Stomach (tissue), 9 donors: Measurements from ENCODE around the gene ACTL7B. TPM values are rescaled to one million over a fixed set of nuclear protein-coding genes. Genes with fewer than 3 reads are reported as not detected.
"Not testable (repeated sequence)": the region's sequence is repeated elsewhere in the genome, so short reads cannot be mapped to it uniquely, and the experiment has no call there.

Experiments
- DNase-seq, 2 donors: peaks; one replicate each; pipeline versions ENCODE4 v3.0.0 to v3.0.0-alpha.2; 2013 to 2019
- H3K27ac ChIP-seq, 5 donors: fragments of 200-600 bp in 4 of 5; sonication (generic) in 4 of 5; one replicate each; pipeline ENCODE4 v1.5.1; 2013 to 2019; ENCODE audit warnings: mild to moderate bottlenecking in 1 of 5, moderate library complexity in 1 of 5
- H3K27me3 ChIP-seq, 3 donors: fragments of 200-600 bp; sonication (generic); one replicate each; pipeline ENCODE4 v1.5.1; 2017 to 2019; ENCODE audit warnings: mixed run types in 1 of 3
- H3K36me3 ChIP-seq, 4 donors: fragments of 200-600 bp; sonication (generic); 1 replicate in 3 of 4; 2 replicates in 1 of 4; pipeline ENCODE4 v1.5.1; 2016 to 2019
- H3K4me1 ChIP-seq, 4 donors: fragments of 200-600 bp; sonication (generic); one replicate each; pipeline ENCODE4 v1.5.1; 2016 to 2019
- H3K4me3 ChIP-seq, 4 donors: fragments of 200-600 bp; sonication (generic) in 3 of 4; one replicate each; pipeline ENCODE4 v1.5.1; 2016 to 2019; ENCODE audit warnings: mild to moderate bottlenecking in 1 of 4
- H3K9me3 ChIP-seq, 4 donors: fragments of 200-600 bp; sonication (generic); one replicate each; pipeline ENCODE4 v1.5.1; 2016 to 2019
- CTCF ChIP-seq, 7 experiments: fragments of 450-650 bp in 4 of 7; fragments of 200-600 bp in 3 of 7; sonication (generic) in 3 of 7; IDR thresholded peaks; one replicate each; pipeline ENCODE4 v1.5.1; 2016 to 2019; ENCODE audit warnings: antibody characterized with exemption in 7 of 7, control low read depth in 2 of 7, mild to moderate bottlenecking in 1 of 7
- EP300 ChIP-seq: sonication (generic); formaldehyde crosslinking; IDR thresholded peaks from one replicate; pipeline ENCODE4 v1.6.1; 2017; ENCODE audit warnings: antibody characterized with exemption
- POLR2A ChIP-seq, 4 donors: fragments of 450-650 bp; IDR thresholded peaks; one replicate each; pipeline ENCODE4 v1.6.1; 2016; ENCODE audit warnings: antibody characterized with exemption in 4 of 4, control low read depth in 2 of 4, mild to moderate bottlenecking in 1 of 4, moderate library complexity in 1 of 4
- POLR2AphosphoS5 ChIP-seq, 3 donors: sonication (generic); formaldehyde crosslinking; IDR thresholded peaks; one replicate each; pipeline ENCODE4 v1.6.1; 2016; ENCODE audit warnings: antibody characterized with exemption in 3 of 3
- WGBS, 5 donors: extraction: QIAGEN DNeasy Blood & Tissue Kit in 3 of 5; methylation state at CpG; one replicate each; pipeline versions ENCODE4 v1.1.5 to v1.1.7; 2013 to 2018; 5-methylcytosine and 5-hydroxymethylcytosine counted together
- intact Hi-C: fragments of 100-400 bp; cut with DNase I; formaldehyde crosslinking; loops from one replicate; pipeline ENCODE4 v1.15.1; 2023; ENCODE audit warnings: low total_unique reads
- polyA plus RNA-seq, 3 donors: library from polyadenylated mRNA; stranded (reverse); fragments of 200-250 nt; gene quantifications; one replicate each; pipeline ENCODE4 v1.2.3, GENCODE V29; 2013
- total RNA-seq, 5 donors: library from RNA; depleted of rRNA; stranded (reverse); fragments of >200 nt; gene quantifications; one replicate each; pipeline versions ENCODE4 v1.1.0 to v1.2.3, GENCODE V29; 2014 to 2016
- donor health status: healthy with polysubstance abuse.
- donor health status: Bipolar disorder and iron deficiency.
- donor health status: healthy.

The ACTL7B gene
- total and polyA plus RNA-seq, 8 donors: not detected

- intact Hi-C loops: no loop called here
- Histone ChIP-seq H3K27ac (no peak overlapping the region), H3K27me3 (no peaks in the 10 kb centered on the region), H3K4me3 (no peak overlapping the region), H3K36me3 (peaks cover 37 to 100% (median 99%) of the 10 kb centered on the region in 4 donors), H3K9me3 (no peaks in the 10 kb centered on the region), H3K4me1 (no peaks in the 10 kb centered on the region)
- no peak for DNase-seq
- TF ChIP-seq EP300 (no peak), POLR2A (IDR thresholded peaks at IDR 0.05) (no peak), CTCF (IDR thresholded peaks at IDR 0.05) (no peak), POLR2AphosphoS5 (IDR thresholded peaks at IDR 0.05) (no peak)
- 77 to 95% (median 93%) methylated on average over 5 of the region's 5 CpGs for WGBS, 5 donors
These were observed 44.4 kb upstream of the ACTL7B start for GRCh38 chr9:108900176-108900575.

- H3K4me3 ChIP-seq, H3K27ac ChIP-seq, H3K27me3 ChIP-seq, H3K9me3 ChIP-seq, DNase-seq, intact Hi-C loops, H3K4me1 ChIP-seq: not testable (repeated sequence)
- 87 to 93% (median 91%) methylated on average over 8 of the region's 8 CpGs for WGBS, 5 donors
- peaks cover 43 to 100% (median 99%) of the 10 kb centered on the region in 4 donors for H3K36me3 ChIP-seq
These were observed 43.4 kb upstream of the ACTL7B start for GRCh38 chr9:108899023-108899695.

- H3K4me1 ChIP-seq: peaks cover 0 to 4% (median 2%) of the 10 kb centered on the region in 4 donors
- no peak overlapping the region for H3K27ac ChIP-seq
- H3K27me3 ChIP-seq: no peaks in the 10 kb centered on the region
- TF ChIP-seq POLR2A (IDR thresholded peaks at IDR 0.05) (no peak), CTCF (IDR thresholded peaks at IDR 0.05) (no peak), EP300 (no peak), POLR2AphosphoS5 (IDR thresholded peaks at IDR 0.05) (no peak)
- DNase-seq: no peak
- H3K4me3 ChIP-seq: no peak overlapping the region
- H3K36me3 ChIP-seq: peaks cover 44 to 100% (median 98%) of the 10 kb centered on the region in 4 donors
- intact Hi-C loops: no loop called here
- H3K9me3 ChIP-seq: no peaks in the 10 kb centered on the region
- WGBS, 5 donors: 91 to 98% (median 95%) methylated on average over 2 of the region's 2 CpGs
These were observed 41.7 kb upstream of the ACTL7B start for GRCh38 chr9:108897324-108898096.

GRCh38 chr9:108894225-108894997 is 38.6 kb upstream of the ACTL7B start:
- peak in 1 of 2 donors; percentile 17 for DNase-seq
- 35 to 67% (median 48%) methylated on average over 4 of the region's 4 CpGs for WGBS, 5 donors
- intact Hi-C loops: no loop called here
- no peak overlapping the region for H3K27ac ChIP-seq
- H3K4me3 ChIP-seq: no peak overlapping the region
- H3K27me3 ChIP-seq: no peaks in the 10 kb centered on the region
- H3K36me3 ChIP-seq: peaks cover 50 to 100% (median 98%) of the 10 kb centered on the region in 4 donors
- H3K4me1 ChIP-seq: peaks cover 0 to 9% (median 2%) of the 10 kb centered on the region in 4 donors
- H3K9me3 ChIP-seq: no peaks in the 10 kb centered on the region
- TF ChIP-seq POLR2AphosphoS5 (IDR thresholded peaks at IDR 0.05) (no peak), EP300 (no peak)

- peaks cover 36 to 93% (median 84%) of the 10 kb centered on the region in 4 donors for H3K36me3 ChIP-seq
- H3K4me3 ChIP-seq: no peak overlapping the region
- TF ChIP-seq EP300: no peak
- DNase-seq: peak in 1 of 2 donors; percentile 66
- H3K9me3 ChIP-seq: no peaks in the 10 kb centered on the region
- peaks cover 0 to 14% (median 3%) of the 10 kb centered on the region in 4 donors for H3K4me1 ChIP-seq
- H3K27ac ChIP-seq: no peak overlapping the region
- H3K27me3 ChIP-seq: no peaks in the 10 kb centered on the region
- WGBS, 5 donors: 50 to 71% (median 53%) methylated on average over 4 of the region's 4 CpGs
- intact Hi-C loops: no loop called here
These were observed 33.9 kb upstream of the ACTL7B start for GRCh38 chr9:108889649-108890067.

GRCh38 chr9:108886594-108887271 is 30.9 kb upstream of the ACTL7B start:
- 81 to 89% (median 82%) methylated on average over 3 of the region's 3 CpGs for WGBS, 5 donors
- H3K9me3 ChIP-seq, DNase-seq, H3K27me3 ChIP-seq, intact Hi-C loops, H3K27ac ChIP-seq, H3K4me3 ChIP-seq: not testable (repeated sequence)
- H3K36me3 ChIP-seq: peaks cover 14 to 82% (median 75%) of the 10 kb centered on the region in 4 donors
- H3K4me1 ChIP-seq: peaks cover 0 to 11% (median 3%) of the 10 kb centered on the region in 4 donors
